Thyroid gland (tissue), 4 donors: ENCODE measurements around the gene HDAC7. TPM values are rescaled to one million over a fixed set of nuclear protein-coding genes. Genes with fewer than 3 reads are reported as not detected.
A peak's percentile ranks its signal among the peaks of the same experiment; 100 is the strongest.

Source experiments
- DNase-seq, 2 donors: peaks; one replicate each; pipeline ENCODE4 v3.0.0-alpha.2; 2019
- H3K27ac ChIP-seq, 3 donors: fragments of 200-600 bp; sonication (generic); 1 replicate in 2 of 3; 2 replicates in 1 of 3; pipeline ENCODE4 v1.5.1; 2016 to 2019; ENCODE audit warnings: mild to moderate bottlenecking in 1 of 3, moderate library complexity in 1 of 3
- H3K27me3 ChIP-seq: fragments of 200-600 bp; sonication (generic); one replicate; pipeline ENCODE4 v1.5.1; 2019
- H3K36me3 ChIP-seq, 2 donors: fragments of 200-600 bp; sonication (generic); one replicate each; pipeline ENCODE4 v1.5.1; 2016 to 2019
- H3K4me1 ChIP-seq, 2 donors: fragments of 200-600 bp; sonication (generic); one replicate each; pipeline ENCODE4 v1.5.1; 2017 to 2019
- H3K4me3 ChIP-seq, 3 donors: fragments of 200-600 bp; sonication (generic); replicated peaks in 1 of 3; 1 replicate in 2 of 3; 2 replicates in 1 of 3; pipeline ENCODE4 v1.5.1; 2016; ENCODE audit warnings: mild to moderate bottlenecking in 1 of 3
- H3K9me3 ChIP-seq: fragments of 200-600 bp; sonication (generic); one replicate; pipeline ENCODE4 v1.5.1; 2017
- CTCF ChIP-seq, 6 experiments: fragments of 200-600 bp in 3 of 6; fragments of 450-650 bp in 3 of 6; sonication (generic) in 3 of 6; IDR thresholded peaks; one replicate each; pipeline ENCODE4 v1.5.1; 2016 to 2019; ENCODE audit warnings: antibody characterized with exemption in 6 of 6, mild to moderate bottlenecking in 2 of 6, inconsistent platforms in 1 of 6, moderate library complexity in 1 of 6
- POLR2A ChIP-seq, 2 donors: fragments of 450-650 bp; IDR thresholded peaks; one replicate each; pipeline ENCODE4 v1.6.1; 2017; ENCODE audit warnings: antibody characterized with exemption in 2 of 2, mild to moderate bottlenecking in 2 of 2, moderate library complexity in 1 of 2
- WGBS, 2 donors: methylation state at CpG; one replicate each; pipeline ENCODE4 v1.1.5; 2017; 5-methylcytosine and 5-hydroxymethylcytosine counted together
- intact Hi-C: fragments of 100-400 bp; cut with DNase I; formaldehyde crosslinking; loops from one replicate; pipeline ENCODE4 v1.15.1; 2023
- total RNA-seq, 4 donors: library from RNA; depleted of rRNA; stranded (reverse); fragments of >200 nt; gene quantifications; one replicate each; pipeline ENCODE4 v1.2.3, GENCODE V29; 2016

Gene HDAC7
- total RNA-seq, 4 donors from 2014 or later: 44.5 to 61.9 (median 52.6) TPM

GRCh38 chr12:47735649-47736048 is 84.1 kb downstream of the HDAC7 start:
- H3K27me3 ChIP-seq: no peaks in the 10 kb centered on the region
- no peak for DNase-seq
- TF ChIP-seq POLR2A (IDR thresholded peaks at IDR 0.05) (no peak), CTCF (IDR thresholded peaks at IDR 0.05) (no peak)
- no peaks in the 10 kb centered on the region for H3K36me3 ChIP-seq
- H3K4me1 ChIP-seq: peaks cover 35 to 61% of the 10 kb centered on the region in 2 donors
- H3K27ac ChIP-seq: peak overlapping the region; percentile 90 to 93 (median 92)
- intact Hi-C loops: no loop called here
- H3K4me3 ChIP-seq: no peak overlapping the region
- no peaks in the 10 kb centered on the region for H3K9me3 ChIP-seq
- WGBS, 2 donors: 86 to 94% methylated on average over 10 to 11 of the region's 11 CpGs

GRCh38 chr12:47734725-47735480 is 84.8 kb downstream of the HDAC7 start:
- H3K27ac ChIP-seq: peak overlapping the region; percentile 90 to 93 (median 92)
- TF ChIP-seq POLR2A (IDR thresholded peaks at IDR 0.05): no peak
- no peak for TF ChIP-seq CTCF (IDR thresholded peaks at IDR 0.05)
- H3K9me3 ChIP-seq: no peaks in the 10 kb centered on the region
- WGBS, 2 donors: 57 to 59% methylated on average over 8 to 10 of the region's 12 CpGs
- no peaks in the 10 kb centered on the region for H3K27me3 ChIP-seq
- H3K36me3 ChIP-seq: no peaks in the 10 kb centered on the region
- peaks cover 35 to 61% of the 10 kb centered on the region in 2 donors for H3K4me1 ChIP-seq
- intact Hi-C loops: no loop called here
- peak; percentile 11 to 23 for DNase-seq
- H3K4me3 ChIP-seq: no peak overlapping the region

GRCh38 chr12:47733142-47733541 is 86.6 kb downstream of the HDAC7 start:
- no peak for DNase-seq
- Histone ChIP-seq H3K27me3 (no peaks in the 10 kb centered on the region), H3K9me3 (no peaks in the 10 kb centered on the region), H3K27ac (no peak overlapping the region), H3K36me3 (no peaks in the 10 kb centered on the region), H3K4me3 (no peak overlapping the region), H3K4me1 (peaks cover 36 to 50% of the 10 kb centered on the region in 2 donors)
- intact Hi-C loops: no loop called here
- TF ChIP-seq POLR2A (IDR thresholded peaks at IDR 0.05) (no peak), CTCF (IDR thresholded peaks at IDR 0.05) (no peak)
- WGBS, 2 donors: 73 to 82% methylated on average over 4 of the region's 4 CpGs

Other genes with a start within 250 kb of the HDAC7 start
- 10 to 100 TPM; 17.9 to 24.9 (median 21.4) TPM for gene RPAP3, start 113.9 kb downstream of the HDAC7 start, total RNA-seq
- 1 to 10 TPM in 3 of 4 donors, under 1 TPM in 1; 0.11 to 1.9 (median 1.2) TPM for gene ENDOU, start 94.4 kb downstream of the HDAC7 start, total RNA-seq
- gene RAPGEF3, start 61.0 kb downstream of the HDAC7 start, total RNA-seq: 100 to 1,000 TPM in 2 of 4 donors, 10 to 100 TPM in 2; 87.3 to 178 (median 125) TPM
- gene SLC48A1, start 46.7 kb downstream of the HDAC7 start, total RNA-seq: 100 to 1,000 TPM in 3 of 4 donors, 10 to 100 TPM in 1; 59.3 to 276 (median 187) TPM
- 1 to 10 TPM; 3.5 to 5.2 (median 3.9) TPM for gene VDR, start 85.1 kb upstream of the HDAC7 start, total RNA-seq
- 100 to 1,000 TPM in 1 of 4 donors, 10 to 100 TPM in 3; 52.9 to 112 (median 79.1) TPM for gene TMEM106C, start 143.7 kb upstream of the HDAC7 start, total RNA-seq
- not detected for gene COL2A1, start 184.6 kb upstream of the HDAC7 start, total RNA-seq